Sigmoid colon (tissue), 4 donors: ENCODE data around the gene DNAJB12.

Experiments used
- CTCF ChIP-seq, 4 experiments: fragments of 450-650 bp in 3 of 4; fragments of 200-600 bp in 1 of 4; IDR thresholded peaks; one replicate each; pipeline ENCODE4 v1.5.1; 2016 to 2019; ENCODE audit warnings: antibody characterized with exemption in 4 of 4, mild to moderate bottlenecking in 3 of 4, moderate library complexity in 2 of 4
- EP300 ChIP-seq, 4 donors: sonication (generic); formaldehyde crosslinking; IDR thresholded peaks; one replicate each; pipeline ENCODE4 v1.6.1; 2017; ENCODE audit warnings: antibody characterized with exemption in 4 of 4
- POLR2A ChIP-seq, 2 donors: fragments of 450-650 bp; IDR thresholded peaks; one replicate each; pipeline ENCODE4 v1.6.1; 2016; ENCODE audit warnings: antibody characterized with exemption in 2 of 2, mild to moderate bottlenecking in 2 of 2, moderate library complexity in 2 of 2
- POLR2AphosphoS5 ChIP-seq, 4 donors: sonication (generic); formaldehyde crosslinking; IDR thresholded peaks; one replicate each; pipeline ENCODE4 v1.6.1; 2017; ENCODE audit warnings: antibody characterized with exemption in 4 of 4

GRCh38 chr10:72323771-72324191, 30.9 kb downstream of the DNAJB12 start:
- TF ChIP-seq CTCF (IDR thresholded peaks at IDR 0.05) (no peak), EP300 (IDR thresholded peaks at IDR 0.05) (no peak), POLR2A (IDR thresholded peaks at IDR 0.05) (no peak), POLR2AphosphoS5 (IDR thresholded peaks at IDR 0.05) (no peak)
